HS-5 (cell line): Measurements from ENCODE around the gene KCNMA1.

ENCODE experiments used
- DNase-seq: peaks from one replicate; pipeline ENCODE4 v3.0.0-alpha.2; 2012; ENCODE audit warnings: low read depth

KCNMA1 gene

GRCh38 chr10:77555591-77556212, 81.9 kb downstream of the KCNMA1 start:
- no peak for DNase-seq

DNA sequence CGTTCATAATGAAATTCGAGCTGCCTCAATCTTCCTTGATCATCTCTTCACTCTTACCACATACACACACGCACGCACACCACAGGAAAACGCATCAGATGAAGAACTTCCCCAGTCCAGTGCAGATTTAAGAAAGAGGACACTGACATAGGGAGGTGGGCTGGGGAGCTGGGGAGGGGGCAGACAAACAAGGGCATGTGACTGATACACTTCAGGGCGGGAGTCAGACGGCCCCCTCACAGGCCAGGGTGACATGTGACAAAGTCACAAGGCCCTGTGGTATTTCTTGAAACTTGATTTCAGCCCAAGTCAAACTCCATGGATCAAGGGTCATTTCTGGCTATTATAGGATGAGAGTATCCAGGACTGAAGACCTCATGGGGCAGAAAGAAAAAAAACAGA, 82.6 kb downstream of the KCNMA1 start:
- DNase-seq = no peak

DNA sequence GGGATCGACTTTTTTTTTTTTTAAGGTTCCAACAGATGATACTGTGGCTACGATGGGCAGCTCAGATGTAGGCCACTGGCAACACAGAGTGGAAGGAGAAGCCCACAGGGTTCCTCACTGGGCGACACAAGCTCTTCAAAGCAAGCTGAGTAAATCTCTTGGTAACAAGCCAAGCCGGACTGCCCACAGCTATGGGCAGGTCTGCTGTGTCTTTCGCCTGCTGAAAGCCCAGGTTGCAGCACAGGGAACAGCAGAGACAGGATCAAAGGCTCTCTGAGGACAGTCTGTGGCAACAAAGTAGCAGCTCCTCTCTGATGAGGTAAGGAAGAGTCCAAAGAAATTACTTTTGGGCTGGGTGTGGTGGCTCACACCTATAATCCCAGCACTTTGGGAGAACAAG, 83.6 kb downstream of the KCNMA1 start:
- no peak for DNase-seq

GRCh38 chr10:77553311-77553710, 84.3 kb downstream of the KCNMA1 start:
- no peak for DNase-seq

DNA sequence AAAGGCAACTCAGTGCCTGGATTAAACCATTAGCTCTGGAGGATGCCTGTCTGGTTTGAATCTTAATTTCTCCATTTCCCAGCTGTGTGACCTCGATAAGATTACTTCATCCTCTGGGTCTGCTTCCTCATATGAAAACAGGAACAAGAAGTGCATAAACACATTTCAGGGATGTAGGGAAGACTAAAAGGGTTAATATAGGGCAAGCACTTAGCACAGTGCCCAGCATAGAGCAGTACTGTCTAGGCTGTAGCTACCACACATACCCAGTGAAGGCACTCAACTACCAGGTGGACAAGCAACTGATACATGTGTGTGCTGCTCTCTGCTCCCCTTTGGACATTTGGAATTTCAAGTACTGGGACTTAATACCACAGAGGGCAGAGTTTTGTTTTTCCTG, 85.4 kb downstream of the KCNMA1 start:
- no peak for DNase-seq

DNA sequence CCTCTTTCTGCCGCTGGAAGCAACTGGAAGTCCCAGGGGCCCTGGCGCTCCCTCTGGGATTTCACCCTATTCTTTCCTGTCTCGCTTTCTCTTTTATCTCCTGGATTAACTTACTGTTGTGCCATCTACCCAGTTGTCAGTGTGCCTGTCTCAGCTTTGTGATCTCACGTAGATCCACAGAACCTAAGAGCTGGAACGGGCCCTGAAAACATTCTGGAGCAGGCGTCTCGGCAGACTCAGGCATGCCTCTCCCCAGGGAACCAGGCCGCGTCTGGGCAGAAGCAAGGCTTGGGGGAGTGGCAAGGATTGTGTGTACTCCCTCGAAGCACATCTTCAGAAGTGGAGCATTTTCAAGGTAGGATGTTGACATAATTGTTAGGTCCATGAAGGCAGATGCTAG, 87.2 kb downstream of the KCNMA1 start:
- no peak for DNase-seq

DNA sequence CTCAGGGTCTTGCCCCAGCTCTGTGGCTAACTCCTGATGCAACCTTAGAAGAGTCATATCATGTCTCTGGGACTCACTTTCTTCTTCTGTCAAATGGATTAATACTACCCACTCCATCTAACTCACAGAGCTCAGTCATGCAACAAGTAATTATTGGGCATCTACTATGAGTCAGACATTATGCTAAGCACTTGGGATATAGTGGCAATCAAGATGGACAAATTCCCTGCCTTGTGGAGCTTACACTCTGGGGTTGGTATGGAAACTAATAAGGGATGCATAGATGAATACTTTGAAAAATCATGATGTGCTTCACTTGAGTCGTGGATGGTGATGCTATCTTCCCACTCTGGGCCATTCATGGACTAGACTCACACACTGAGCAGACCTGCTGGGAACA, 88.9 kb downstream of the KCNMA1 start:
- DNase-seq = no peak

DNA sequence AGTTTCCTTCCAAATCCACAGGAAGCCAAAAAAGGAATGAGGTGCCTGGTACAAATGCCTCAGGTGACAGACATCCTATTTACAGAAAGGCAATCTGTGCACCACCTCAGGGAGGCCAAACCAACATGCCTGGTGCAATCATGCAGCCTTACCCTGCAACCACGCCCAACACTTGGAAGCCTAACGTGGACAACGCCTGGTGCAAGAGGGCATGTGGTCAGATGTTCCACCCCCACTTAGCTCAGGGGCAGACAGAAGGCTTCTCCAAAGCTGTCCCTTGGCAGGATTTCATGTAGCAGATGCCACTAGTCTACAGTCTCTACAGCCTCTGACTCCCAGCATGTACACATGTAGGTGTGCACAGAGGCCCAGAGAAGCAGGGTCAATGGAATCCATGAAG, 89.5 kb downstream of the KCNMA1 start:
- DNase-seq = no peak

GRCh38 chr10:77547307-77548050, 90.1 kb downstream of the KCNMA1 start:
- DNase-seq = no peak

GRCh38 chr10:77546042-77546441, 91.6 kb downstream of the KCNMA1 start:
- no peak for DNase-seq

GRCh38 chr10:77545585-77545984, 92.0 kb downstream of the KCNMA1 start:
- no peak for DNase-seq

DNA sequence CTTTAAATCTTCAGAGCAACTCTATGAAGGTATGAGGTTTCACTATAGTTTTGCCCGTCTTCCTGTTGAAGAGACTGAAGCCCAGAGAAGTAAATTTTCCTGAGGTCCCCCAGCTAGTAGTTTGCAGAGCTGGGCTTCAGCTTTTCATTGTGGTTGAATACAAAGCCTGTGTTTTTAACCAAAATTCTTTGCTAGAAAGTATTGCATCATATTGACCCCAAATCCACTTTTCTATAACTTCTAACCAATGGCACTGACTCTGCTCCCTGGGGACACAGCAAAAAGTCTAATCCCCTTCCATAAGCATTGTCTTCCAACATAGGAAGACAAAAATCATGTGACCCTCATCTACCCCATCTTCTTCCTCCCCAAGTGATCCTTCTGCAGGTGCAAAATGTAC, 93.0 kb downstream of the KCNMA1 start:
- no peak for DNase-seq

- DNase-seq = no peak
Measured at GRCh38 chr10:77542710-77543259, 94.8 kb downstream of the KCNMA1 start.

GRCh38 chr10:77541944-77542343, 95.7 kb downstream of the KCNMA1 start:
- DNase-seq = no peak

DNA sequence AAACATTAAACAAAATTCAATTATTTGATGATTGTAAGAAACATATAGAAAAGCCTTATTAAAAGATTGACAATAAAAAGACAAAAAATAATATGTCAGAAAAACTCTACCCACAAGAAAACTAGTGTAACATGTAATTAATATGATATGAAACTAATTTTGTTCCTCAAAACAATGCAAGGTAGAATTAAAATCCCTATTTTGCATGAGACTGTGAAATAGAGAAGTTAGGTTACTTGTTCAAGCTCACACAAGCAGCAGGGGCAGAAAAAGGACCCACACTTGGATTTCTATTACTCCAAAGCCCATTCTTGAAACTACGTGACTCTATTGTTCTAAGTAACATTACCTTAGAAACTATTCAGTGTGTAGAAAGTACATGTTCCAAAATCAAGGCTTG, 96.4 kb downstream of the KCNMA1 start:
- no peak for DNase-seq

- no peak for DNase-seq
Measured at GRCh38 chr10:77539147-77539935, 98.3 kb downstream of the KCNMA1 start.

GRCh38 chr10:77537720-77538373, 99.8 kb downstream of the KCNMA1 start:
- DNase-seq = no peak

GRCh38 chr10:77537071-77537470, 100.5 kb downstream of the KCNMA1 start:
- no peak for DNase-seq

- DNase-seq = no peak
Measured at GRCh38 chr10:77533887-77534278, 103.7 kb downstream of the KCNMA1 start.

GRCh38 chr10:77533146-77533886, 104.3 kb downstream of the KCNMA1 start:
- DNase-seq = no peak

- DNase-seq = peak; percentile 89
Measured at GRCh38 chr10:77532068-77532467, 105.5 kb downstream of the KCNMA1 start.
